Erythroblast (primary cell): ENCODE measurements around the gene RALGPS1.

Experiments used
- DNase-seq, 2 experiments: peaks; one replicate each; lab custom pipeline; 2025; lab: John Stamatoyannopoulos, UW
- GATA1 ChIP-seq: IDR thresholded peaks from 2 replicates; pipeline ENCODE4 v1.6.1; 2011; ENCODE audit warnings: low read depth, mild to moderate bottlenecking, control low read depth, low read length, moderate library complexity
- POLR2A ChIP-seq: IDR thresholded peaks from 2 replicates; pipeline ENCODE4 v1.6.1; 2011; ENCODE audit warnings: mild to moderate bottlenecking, low read length

RALGPS1 gene

GRCh38 chr9:127038531-127038930 is 123.9 kb downstream of the RALGPS1 start:
- DNase-seq = no peak

DNA sequence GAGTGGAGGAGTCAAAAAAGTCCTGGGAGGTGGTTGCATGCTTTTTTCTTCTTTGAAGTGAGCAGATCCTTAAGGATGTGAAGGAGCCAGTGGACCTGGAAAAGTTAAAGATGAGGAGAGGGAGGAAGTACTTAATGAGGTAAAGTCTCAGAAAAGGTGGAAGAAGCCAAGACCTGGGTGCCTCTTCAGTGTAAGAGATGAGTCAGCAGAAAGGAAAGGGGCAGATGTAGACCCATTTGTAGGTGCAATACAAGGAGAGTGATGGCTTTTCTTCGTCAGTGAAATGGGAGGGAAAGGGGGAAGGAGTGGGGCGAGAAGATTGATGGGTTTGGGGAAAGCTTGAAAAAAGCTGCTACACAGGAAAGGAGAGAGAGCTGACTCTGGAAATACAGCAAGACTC is 124.9 kb downstream of the RALGPS1 start:
- TF ChIP-seq GATA1 = no peak
- no peak for TF ChIP-seq POLR2A
- DNase-seq = no peak

More at GRCh38 chr9:127038531-127038930, 123.9 kb downstream of the RALGPS1 start:
- no peak for TF ChIP-seq POLR2A

DNA sequence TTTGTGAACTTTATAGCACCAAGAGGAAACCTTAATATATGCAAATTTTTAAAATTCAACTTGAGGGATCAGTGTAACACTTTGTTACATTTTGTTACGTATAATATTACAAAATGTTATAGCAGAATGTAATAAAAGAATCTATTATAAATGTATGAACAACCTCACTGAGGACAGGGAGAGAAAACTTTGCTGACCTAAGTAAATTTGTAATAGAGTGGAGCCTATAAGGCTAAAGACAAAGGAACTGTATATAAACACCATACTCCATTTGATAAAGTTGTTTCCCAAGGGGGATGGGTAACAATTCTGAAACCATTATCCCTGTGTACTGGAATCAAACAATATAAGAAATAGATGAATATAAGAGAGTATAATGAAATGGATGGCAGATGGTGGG is 130.6 kb downstream of the RALGPS1 start:
- TF ChIP-seq POLR2A = no peak
- no peak for TF ChIP-seq GATA1
- no peak for DNase-seq

DNA sequence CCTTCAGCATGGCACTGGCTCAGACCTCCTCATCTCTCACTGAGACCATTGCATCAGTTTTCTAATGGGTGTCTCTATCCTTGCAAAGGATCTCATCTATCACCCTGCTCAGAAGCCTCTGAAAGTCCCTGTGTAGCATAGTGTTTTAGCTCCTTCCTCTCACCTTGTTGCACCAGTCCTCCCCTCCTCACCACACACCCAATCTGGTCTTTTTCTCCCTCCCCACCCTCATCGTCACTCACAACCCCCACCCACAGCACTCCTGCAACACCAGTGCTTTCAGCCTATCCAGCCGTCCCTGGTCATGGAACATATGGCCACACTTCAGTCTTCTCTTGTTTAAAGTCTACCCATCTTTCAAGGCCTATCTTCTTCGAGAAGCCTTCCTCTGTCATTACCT is 133.4 kb downstream of the RALGPS1 start:
- DNase-seq = no peak
- TF ChIP-seq POLR2A (no peak), GATA1 (no peak)

GRCh38 chr9:127049044-127049443 is 134.5 kb downstream of the RALGPS1 start:
- TF ChIP-seq GATA1 (no peak), POLR2A (no peak)
- DNase-seq = no peak

DNA sequence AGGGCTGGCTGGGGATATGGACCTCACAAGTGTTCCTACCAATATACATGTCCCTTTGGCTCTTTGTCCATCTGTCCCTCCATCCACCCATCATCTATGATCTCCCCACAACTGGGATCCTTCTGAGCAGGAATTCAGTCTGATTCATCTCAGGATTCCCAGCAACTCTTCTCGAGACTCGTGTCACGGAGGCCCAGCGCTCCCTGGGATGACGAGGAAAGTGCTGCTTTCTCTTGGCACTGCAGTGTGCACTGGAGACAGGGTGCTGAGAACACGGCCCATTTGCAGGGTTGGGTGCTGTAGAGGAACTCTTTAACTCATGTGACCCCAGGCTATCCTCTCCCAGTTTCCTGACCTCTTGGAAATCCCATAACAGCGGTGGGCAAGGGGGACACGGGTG is 135.0 kb downstream of the RALGPS1 start:
- DNase-seq = no peak
- TF ChIP-seq POLR2A (no peak), GATA1 (no peak)

DNA sequence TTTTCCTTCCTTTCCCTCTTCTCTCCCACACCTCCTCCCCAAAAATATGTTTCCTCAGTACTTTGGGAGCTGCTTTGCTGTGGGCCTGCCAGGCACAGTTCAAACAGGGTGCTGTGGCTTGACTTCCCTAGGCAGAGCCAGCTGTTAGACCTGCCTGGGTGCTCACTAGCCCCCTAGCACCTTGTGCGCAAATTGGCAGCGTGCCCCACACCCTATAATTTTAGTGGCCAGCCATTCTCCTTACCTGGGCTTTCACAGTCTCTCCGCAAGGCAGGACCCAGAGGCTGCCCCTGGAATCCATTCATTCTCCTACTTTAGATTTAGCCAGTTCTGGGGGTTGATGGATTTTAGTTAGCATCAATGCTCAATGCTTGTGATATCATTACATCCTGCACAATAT is 135.6 kb downstream of the RALGPS1 start:
- TF ChIP-seq POLR2A (no peak), GATA1 (no peak)
- DNase-seq = no peak

- no peak for DNase-seq
- TF ChIP-seq POLR2A (no peak), GATA1 (no peak)
Observed at GRCh38 chr9:127050591-127051001, 136.0 kb downstream of the RALGPS1 start.

- no peak for TF ChIP-seq GATA1
- TF ChIP-seq POLR2A = no peak
- no peak for DNase-seq
Observed at GRCh38 chr9:127051881-127052595, 137.5 kb downstream of the RALGPS1 start.

DNA sequence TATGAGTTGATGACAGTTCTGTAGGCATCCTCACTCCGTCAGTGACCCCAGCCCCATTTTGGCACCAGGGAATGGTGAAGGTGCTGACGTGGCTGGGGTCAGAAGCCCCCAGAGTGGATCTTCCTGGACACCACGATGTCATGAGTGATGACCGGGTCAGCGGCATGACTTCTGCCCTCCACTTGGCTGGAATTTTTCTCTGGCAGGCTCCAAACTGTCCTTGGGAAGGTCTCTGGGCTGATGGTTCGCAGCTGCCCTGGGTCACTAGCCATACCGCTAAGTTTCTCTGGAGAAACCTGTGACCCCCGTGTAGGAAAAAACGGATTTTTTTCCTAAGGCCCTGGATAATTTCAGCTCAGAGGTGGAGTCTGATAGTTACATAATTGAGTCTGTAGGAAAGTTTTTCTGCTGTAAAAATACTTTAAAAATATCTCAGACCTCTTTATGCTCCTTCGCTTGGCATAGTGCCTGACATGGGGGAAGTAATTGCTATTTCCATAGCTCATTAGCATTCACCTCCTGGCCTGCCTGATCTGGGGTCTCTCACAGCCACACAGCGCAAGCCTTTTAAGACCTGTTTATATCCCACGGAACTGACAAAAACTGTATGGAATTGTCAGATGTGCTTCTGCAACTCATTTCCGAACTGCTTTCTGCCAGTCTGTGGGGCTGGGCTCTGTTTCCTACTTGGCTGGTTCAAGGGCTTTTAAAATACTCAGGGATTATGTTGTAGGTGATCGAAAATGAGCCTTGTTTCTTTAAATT is 138.7 kb downstream of the RALGPS1 start:
- DNase-seq = no peak
- no peak for TF ChIP-seq POLR2A
- TF ChIP-seq GATA1 = no peak

DNA sequence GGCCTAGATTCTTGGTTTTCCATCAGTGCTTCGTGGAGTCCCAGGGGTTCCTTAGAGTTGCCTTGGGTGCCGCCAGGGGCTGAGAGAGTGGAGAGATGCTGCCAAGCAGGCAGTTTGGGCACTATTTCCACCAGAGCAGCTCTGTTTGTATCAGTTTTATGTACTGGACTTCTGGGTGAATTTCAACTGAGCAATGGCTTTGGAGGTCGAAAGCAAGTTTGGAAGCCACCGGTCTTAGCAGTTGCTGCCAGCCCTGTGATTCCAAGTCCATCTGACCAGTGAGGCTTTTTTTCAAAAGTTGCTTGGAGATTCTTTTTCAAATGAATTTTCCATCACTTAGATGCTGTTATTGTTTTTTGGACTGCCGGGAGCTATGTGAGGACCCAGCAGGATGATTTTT is 139.4 kb downstream of the RALGPS1 start:
- TF ChIP-seq POLR2A = no peak
- no peak for TF ChIP-seq GATA1
- no peak for DNase-seq

GRCh38 chr9:127055745-127056402 is 141.3 kb downstream of the RALGPS1 start:
- no peak for DNase-seq
- TF ChIP-seq POLR2A (no peak), GATA1 (no peak)

- DNase-seq = no peak
- TF ChIP-seq POLR2A = no peak
- TF ChIP-seq GATA1 = no peak
Observed at GRCh38 chr9:127056446-127056845, 141.9 kb downstream of the RALGPS1 start.

- TF ChIP-seq POLR2A = no peak
- no peak for TF ChIP-seq GATA1
- DNase-seq = no peak
Observed at GRCh38 chr9:127058011-127058644, 143.5 kb downstream of the RALGPS1 start.
